Panc1 (cell line): ENCODE results near the gene HSF2BP.

Source experiments
- REST ChIP-seq, 2 experiments: IDR thresholded peaks; 2 replicates each; pipeline ENCODE4 v1.6.1; 2011 to 2012; ENCODE audit warnings: low read depth in 2 of 2, control low read depth in 1 of 2, low read length in 1 of 2, mild to moderate bottlenecking in 1 of 2, moderate library complexity in 1 of 2; ENCODE audit not compliant: insufficient read depth in 1 of 2
- TF ChIP-seq, protein P1 (sequence below): fragments of 450-650 bp; IDR thresholded peaks from 2 replicates; pipeline ENCODE4 v1.5.1; 2017; ENCODE audit warnings: mild to moderate bottlenecking

- TF ChIP-seq, protein P1, sequence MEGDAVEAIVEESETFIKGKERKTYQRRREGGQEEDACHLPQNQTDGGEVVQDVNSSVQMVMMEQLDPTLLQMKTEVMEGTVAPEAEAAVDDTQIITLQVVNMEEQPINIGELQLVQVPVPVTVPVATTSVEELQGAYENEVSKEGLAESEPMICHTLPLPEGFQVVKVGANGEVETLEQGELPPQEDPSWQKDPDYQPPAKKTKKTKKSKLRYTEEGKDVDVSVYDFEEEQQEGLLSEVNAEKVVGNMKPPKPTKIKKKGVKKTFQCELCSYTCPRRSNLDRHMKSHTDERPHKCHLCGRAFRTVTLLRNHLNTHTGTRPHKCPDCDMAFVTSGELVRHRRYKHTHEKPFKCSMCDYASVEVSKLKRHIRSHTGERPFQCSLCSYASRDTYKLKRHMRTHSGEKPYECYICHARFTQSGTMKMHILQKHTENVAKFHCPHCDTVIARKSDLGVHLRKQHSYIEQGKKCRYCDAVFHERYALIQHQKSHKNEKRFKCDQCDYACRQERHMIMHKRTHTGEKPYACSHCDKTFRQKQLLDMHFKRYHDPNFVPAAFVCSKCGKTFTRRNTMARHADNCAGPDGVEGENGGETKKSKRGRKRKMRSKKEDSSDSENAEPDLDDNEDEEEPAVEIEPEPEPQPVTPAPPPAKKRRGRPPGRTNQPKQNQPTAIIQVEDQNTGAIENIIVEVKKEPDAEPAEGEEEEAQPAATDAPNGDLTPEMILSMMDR = no peak
- TF ChIP-seq REST (IDR thresholded peaks at IDR 0.05; ENCODE audit: insufficient read depth in 1 of 2, low read depth in 2 of 2, low read length in 1 of 2) = no peak
Observed at GRCh38 chr21:43581453-43581852, 77.8 kb downstream of the HSF2BP start.
